Caco-2 (cell line): ENCODE results near the gene PTPN13. TPM values are rescaled to one million over a fixed set of nuclear protein-coding genes. Genes with fewer than 3 reads are reported as not detected.

Experiments used
- BruUV-seq: library from RNA; stranded (reverse); fragments of 400-500 nt; replicated peaks from 2 replicates; lab custom pipeline; 2021; lab: Mats Ljungman, UMichigan
- CTCF ChIA-PET: fragments of 300-600 bp; sonication (Branson Sonifier 250); formaldehyde crosslinking; loops from one replicate; lab custom pipeline; 2022; ENCODE audit warnings: antibody characterized with exemption; lab: Charles Lee
- POLR2A ChIA-PET: fragments of 300-600 bp; sonication (Branson Sonifier 250); formaldehyde crosslinking; loops from one replicate; lab custom pipeline; 2022; ENCODE audit warnings: antibody characterized with exemption; lab: Charles Lee
- DNase-seq, 2 experiments: peaks; one replicate each; pipeline versions ENCODE4 v3.0.0 to v3.0.0-alpha.2; 2020 to 2022
- H3K27me3 ChIP-seq: replicated peaks from 2 replicates; pipeline ENCODE4 v1.6.0; 2011; ENCODE audit warnings: low read length; ENCODE audit not compliant: control insufficient read depth, insufficient read depth
- H3K36me3 ChIP-seq: 2 replicates; pipeline ENCODE4 v1.5.1; 2011; ENCODE audit warnings: low read length; ENCODE audit not compliant: control insufficient read depth, insufficient read depth
- H3K4me1 ChIP-seq: fragments of 250-450 bp; sonication (Bioruptor Pico); 2 replicates; pipeline ENCODE4 v1.5.1; 2020; ENCODE audit warnings: mild to moderate bottlenecking
- H3K4me3 ChIP-seq: 2 replicates; pipeline ENCODE4 v1.5.1; 2011; ENCODE audit warnings: low read depth, mild to moderate bottlenecking, control low read depth, low read length
- H3K9me3 ChIP-seq: fragments of 250-450 bp; sonication (Bioruptor Pico); 2 replicates; pipeline ENCODE4 v1.5.1; 2020; ENCODE audit warnings: mild to moderate bottlenecking, moderate library complexity
- H3K27ac Mint-ChIP-seq: one replicate; pipeline ENCODE4 v1.8.0; 2022; ENCODE audit warnings: mixed read lengths; ENCODE audit not compliant: unreplicated experiment
- H3K27me3 Mint-ChIP-seq: one replicate; pipeline ENCODE4 v1.8.0; 2022; ENCODE audit warnings: mixed read lengths; ENCODE audit not compliant: insufficient read depth, unreplicated experiment
- H3K36me3 Mint-ChIP-seq: one replicate; pipeline ENCODE4 v1.8.0; 2022; ENCODE audit warnings: mild to moderate bottlenecking, mixed read lengths; ENCODE audit not compliant: insufficient read depth, unreplicated experiment
- H3K4me1 Mint-ChIP-seq: one replicate; pipeline ENCODE4 v1.8.0; 2022; ENCODE audit warnings: low read depth, mixed read lengths; ENCODE audit not compliant: unreplicated experiment
- H3K4me3 Mint-ChIP-seq: one replicate; pipeline ENCODE4 v1.8.0; 2022; ENCODE audit warnings: mild to moderate bottlenecking, moderate library complexity, mixed read lengths; ENCODE audit not compliant: unreplicated experiment
- H3K9me3 Mint-ChIP-seq: one replicate; pipeline ENCODE4 v1.8.0; 2022; ENCODE audit warnings: mixed read lengths; ENCODE audit not compliant: unreplicated experiment
- intact Hi-C: fragments of 100-400 bp; cut with micrococcal nuclease; formaldehyde crosslinking; loops from one replicate; pipeline ENCODE4 v1.10.0; 2022; ENCODE audit not compliant: unreplicated experiment
- total RNA-seq: library from RNA; stranded (reverse); gene quantifications from 2 replicates; pipeline ENCODE4 v1.2.3, GENCODE V29; 2022
- TF ChIP-seq, protein P1 (sequence below), 2 experiments: fragments of 200-600 bp in 1 of 2; IDR thresholded peaks; 1 replicate in 1 of 2; 2 replicates in 1 of 2; pipeline versions ENCODE4 v1.5.1 to v1.8.0; 2011 to 2022; ENCODE audit warnings: antibody characterized with exemption in 1 of 2, control low read depth in 1 of 2, inconsistent platforms in 1 of 2, low read depth in 1 of 2, low read length in 1 of 2, mild to moderate bottlenecking in 1 of 2, moderate library complexity in 1 of 2; ENCODE audit not compliant: insufficient read depth in 1 of 2, severe bottlenecking in 1 of 2, unreplicated experiment in 1 of 2

The PTPN13 gene
- total RNA-seq, 1 experiment from 2014 or later = 12.1 TPM

- Histone ChIP-seq H3K9me3 (no peaks in the 10 kb centered on the region), H3K36me3 (no peaks in the 10 kb centered on the region), H3K4me3 (no peak overlapping the region), H3K4me1 (no peaks in the 10 kb centered on the region), H3K27me3 (no peaks in the 10 kb centered on the region)
- no peak for DNase-seq
- CTCF ChIA-PET = no interaction called here
- Mint-ChIP-seq H3K4me3 (no peak overlapping the region), H3K27me3 (no peaks in the 10 kb centered on the region), H3K4me1 (no peaks in the 10 kb centered on the region), H3K27ac (no peak overlapping the region), H3K36me3 (no peaks in the 10 kb centered on the region), H3K9me3 (peaks cover 3% of the 10 kb centered on the region)
- no TSS peak for BruUV-seq
- POLR2A ChIA-PET = no interaction called here
- TF ChIP-seq, protein P1, sequence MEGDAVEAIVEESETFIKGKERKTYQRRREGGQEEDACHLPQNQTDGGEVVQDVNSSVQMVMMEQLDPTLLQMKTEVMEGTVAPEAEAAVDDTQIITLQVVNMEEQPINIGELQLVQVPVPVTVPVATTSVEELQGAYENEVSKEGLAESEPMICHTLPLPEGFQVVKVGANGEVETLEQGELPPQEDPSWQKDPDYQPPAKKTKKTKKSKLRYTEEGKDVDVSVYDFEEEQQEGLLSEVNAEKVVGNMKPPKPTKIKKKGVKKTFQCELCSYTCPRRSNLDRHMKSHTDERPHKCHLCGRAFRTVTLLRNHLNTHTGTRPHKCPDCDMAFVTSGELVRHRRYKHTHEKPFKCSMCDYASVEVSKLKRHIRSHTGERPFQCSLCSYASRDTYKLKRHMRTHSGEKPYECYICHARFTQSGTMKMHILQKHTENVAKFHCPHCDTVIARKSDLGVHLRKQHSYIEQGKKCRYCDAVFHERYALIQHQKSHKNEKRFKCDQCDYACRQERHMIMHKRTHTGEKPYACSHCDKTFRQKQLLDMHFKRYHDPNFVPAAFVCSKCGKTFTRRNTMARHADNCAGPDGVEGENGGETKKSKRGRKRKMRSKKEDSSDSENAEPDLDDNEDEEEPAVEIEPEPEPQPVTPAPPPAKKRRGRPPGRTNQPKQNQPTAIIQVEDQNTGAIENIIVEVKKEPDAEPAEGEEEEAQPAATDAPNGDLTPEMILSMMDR (IDR thresholded peaks at IDR 0.05; ENCODE audit: insufficient read depth in 1 of 2, low read depth in 1 of 2, low read length in 1 of 2, severe bottlenecking in 1 of 2, unreplicated experiment in 1 of 2) = no peak
- intact Hi-C loops = no loop called here
These were observed 66.9 kb downstream of the PTPN13 start for GRCh38 chr4:86661006-86661405.

DNA sequence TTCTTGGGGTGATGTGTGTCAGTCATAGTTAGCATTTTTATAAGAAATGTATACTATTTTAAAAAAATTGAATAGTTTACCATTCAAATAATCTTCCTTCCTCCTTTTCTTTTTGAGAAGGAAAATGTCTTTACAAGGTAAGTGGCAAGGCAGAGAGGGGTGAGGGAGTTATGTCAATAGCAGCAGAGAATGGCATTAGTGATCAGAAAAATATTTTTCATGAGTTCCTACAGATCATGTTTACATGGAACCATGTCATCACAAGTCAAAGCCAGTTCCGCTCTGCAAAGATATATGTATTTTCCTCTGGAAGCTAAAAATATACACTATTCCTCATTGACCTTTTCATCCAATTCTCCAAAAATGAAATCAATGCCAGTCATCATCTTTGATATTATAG, 67.3 kb downstream of the PTPN13 start:
- DNase-seq = no peak
- Histone ChIP-seq H3K9me3 (no peaks in the 10 kb centered on the region), H3K4me3 (no peak overlapping the region), H3K27me3 (no peaks in the 10 kb centered on the region), H3K4me1 (no peaks in the 10 kb centered on the region), H3K36me3 (no peaks in the 10 kb centered on the region)
- no peaks in the 10 kb centered on the region for H3K36me3 Mint-ChIP-seq
- H3K27me3 Mint-ChIP-seq = no peaks in the 10 kb centered on the region
- no peaks in the 10 kb centered on the region for H3K9me3 Mint-ChIP-seq
- ChIA-PET CTCF (no interaction called here), POLR2A (no interaction called here)
- intact Hi-C loops = no loop called here
- H3K4me3 Mint-ChIP-seq = no peak overlapping the region
- BruUV-seq = no TSS peak
- no peak overlapping the region for H3K27ac Mint-ChIP-seq
- H3K4me1 Mint-ChIP-seq = no peaks in the 10 kb centered on the region
- TF ChIP-seq, protein P1 (IDR thresholded peaks at IDR 0.05; ENCODE audit: insufficient read depth in 1 of 2, low read depth in 1 of 2, low read length in 1 of 2, severe bottlenecking in 1 of 2, unreplicated experiment in 1 of 2) = no peak

GRCh38 chr4:86664959-86665358, 70.8 kb downstream of the PTPN13 start:
- TF ChIP-seq, protein P1 (IDR thresholded peaks at IDR 0.05; ENCODE audit: insufficient read depth in 1 of 2, low read depth in 1 of 2, low read length in 1 of 2, severe bottlenecking in 1 of 2, unreplicated experiment in 1 of 2) = no peak
- Histone ChIP-seq H3K36me3 (no peaks in the 10 kb centered on the region), H3K27me3 (no peaks in the 10 kb centered on the region), H3K4me1 (no peaks in the 10 kb centered on the region), H3K4me3 (no peak overlapping the region), H3K9me3 (no peaks in the 10 kb centered on the region)
- Mint-ChIP-seq H3K27ac (no peak overlapping the region), H3K9me3 (no peaks in the 10 kb centered on the region), H3K4me1 (no peaks in the 10 kb centered on the region), H3K4me3 (no peak overlapping the region), H3K36me3 (no peaks in the 10 kb centered on the region), H3K27me3 (no peaks in the 10 kb centered on the region)
- BruUV-seq = no TSS peak
- CTCF ChIA-PET = no interaction called here
- POLR2A ChIA-PET = no interaction called here
- intact Hi-C loops = no loop called here
- DNase-seq = no peak
